ENCODE data around the gene OPRL1. TPM values are rescaled to one million over a fixed set of nuclear protein-coding genes. Genes with fewer than 3 reads are reported as not detected.

The OPRL1 gene
- total and polyA plus RNA-seq, 2 donors (not counting 1 experiment from before 2014, with no cell fraction given) = 0.49 to 4.1 TPM

DNA sequence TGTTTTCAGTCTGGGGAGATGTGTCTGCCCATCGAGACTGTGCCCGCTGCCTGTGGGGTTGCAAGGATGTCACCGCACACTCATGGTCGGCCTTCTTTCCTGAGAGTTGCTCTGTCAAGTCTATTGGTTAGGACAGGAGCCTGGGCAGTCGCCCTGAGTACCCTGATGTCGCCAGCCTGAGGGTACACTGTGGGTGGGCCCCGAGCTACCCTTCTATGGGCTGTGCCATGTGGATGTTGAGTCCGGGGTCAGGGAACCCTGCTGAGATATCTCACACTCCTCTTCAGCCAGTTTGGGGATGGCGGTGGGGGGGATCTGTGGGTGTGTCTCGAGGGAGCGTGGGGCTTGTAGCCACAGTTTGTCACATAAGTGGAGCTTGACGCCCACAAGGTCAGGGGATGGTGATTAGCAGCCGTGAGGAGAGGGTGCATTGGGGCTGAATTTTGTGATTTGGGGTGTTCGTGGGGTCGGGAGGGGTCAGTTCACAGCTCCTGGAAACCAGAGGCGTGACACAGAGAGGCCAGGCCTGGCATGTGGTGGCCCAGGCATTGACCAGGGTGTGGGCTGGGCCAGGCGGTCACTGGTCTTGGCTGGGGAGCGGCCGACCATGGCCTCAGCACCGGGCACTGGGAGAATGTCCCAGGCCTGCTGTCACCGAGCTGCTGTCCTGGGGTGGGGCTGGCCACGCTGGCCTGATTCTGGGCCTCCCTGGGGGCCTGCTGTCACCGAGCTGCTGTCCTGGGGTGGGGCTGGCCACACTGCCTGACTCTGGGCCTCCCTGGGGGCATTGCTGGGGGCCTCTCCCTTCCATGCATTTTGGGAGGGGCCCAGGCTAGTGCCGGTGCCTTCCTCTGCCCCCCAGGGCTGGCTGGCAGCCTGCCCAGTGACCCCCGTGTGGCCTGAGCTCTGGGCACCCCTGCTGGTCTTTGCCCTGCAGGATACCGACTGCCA, 29.1 kb downstream of the OPRL1 start:
- Histone ChIP-seq H3K4me1 (ENCODE audit: control insufficient read depth, extremely low read depth, insufficient read depth, low read length) (no peaks in the 10 kb centered on the region), H3K27me3 (ENCODE audit: control insufficient read depth, insufficient read depth, low read length) (peaks cover 3% of the 10 kb centered on the region), H3K4me2 (ENCODE audit: extremely low read depth, insufficient read depth, low read length) (no peak overlapping the region), H3K27ac (ENCODE audit: insufficient read depth, low read length) (no peak overlapping the region), H4K20me1 (ENCODE audit: control insufficient read depth, extremely low read depth, insufficient read depth, low read length) (no peaks in the 10 kb centered on the region), H3K9me3 (ENCODE audit: control insufficient read depth, insufficient read depth, low read depth, low read length) (no peaks in the 10 kb centered on the region), H2AFZ (ENCODE audit: low read length) (no peak overlapping the region), H3K4me3 (replicated peaks in 1 of 4; ENCODE audit: control extremely low read depth in 1 of 4, insufficient read depth in 1 of 4, low read depth in 3 of 4, low read length in 4 of 4) (no peak overlapping the region), H3K79me2 (ENCODE audit: control insufficient read depth, insufficient read depth, low read length) (no peaks in the 10 kb centered on the region), H3K9ac (ENCODE audit: insufficient read depth, low read length) (no peak overlapping the region), H3K36me3 (ENCODE audit: control insufficient read depth, insufficient read depth, low read length) (no peaks in the 10 kb centered on the region)
- DNase-seq (ENCODE audit: low read depth in 2 of 2) = no peak
- TF ChIP-seq EZH2 (IDR thresholded peaks at IDR 0.05; ENCODE audit: low read length, missing control alignments) = no peak
- TF ChIP-seq, protein P1, sequence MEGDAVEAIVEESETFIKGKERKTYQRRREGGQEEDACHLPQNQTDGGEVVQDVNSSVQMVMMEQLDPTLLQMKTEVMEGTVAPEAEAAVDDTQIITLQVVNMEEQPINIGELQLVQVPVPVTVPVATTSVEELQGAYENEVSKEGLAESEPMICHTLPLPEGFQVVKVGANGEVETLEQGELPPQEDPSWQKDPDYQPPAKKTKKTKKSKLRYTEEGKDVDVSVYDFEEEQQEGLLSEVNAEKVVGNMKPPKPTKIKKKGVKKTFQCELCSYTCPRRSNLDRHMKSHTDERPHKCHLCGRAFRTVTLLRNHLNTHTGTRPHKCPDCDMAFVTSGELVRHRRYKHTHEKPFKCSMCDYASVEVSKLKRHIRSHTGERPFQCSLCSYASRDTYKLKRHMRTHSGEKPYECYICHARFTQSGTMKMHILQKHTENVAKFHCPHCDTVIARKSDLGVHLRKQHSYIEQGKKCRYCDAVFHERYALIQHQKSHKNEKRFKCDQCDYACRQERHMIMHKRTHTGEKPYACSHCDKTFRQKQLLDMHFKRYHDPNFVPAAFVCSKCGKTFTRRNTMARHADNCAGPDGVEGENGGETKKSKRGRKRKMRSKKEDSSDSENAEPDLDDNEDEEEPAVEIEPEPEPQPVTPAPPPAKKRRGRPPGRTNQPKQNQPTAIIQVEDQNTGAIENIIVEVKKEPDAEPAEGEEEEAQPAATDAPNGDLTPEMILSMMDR (conservative IDR thresholded peaks at IDR 0.05 in 1 of 2, IDR thresholded peaks at IDR 0.05 in 1 of 2; ENCODE audit: low read depth in 1 of 2, low read length in 2 of 2) = no peak

GRCh38 chr20:64109831-64110391, 30.0 kb downstream of the OPRL1 start:
- no peaks in the 10 kb centered on the region for H4K20me1 ChIP-seq (ENCODE audit: control insufficient read depth, extremely low read depth, insufficient read depth, low read length)
- H3K4me3 ChIP-seq (replicated peaks in 1 of 4; ENCODE audit: control extremely low read depth in 1 of 4, insufficient read depth in 1 of 4, low read depth in 3 of 4, low read length in 4 of 4) = no peak overlapping the region
- H3K79me2 ChIP-seq (ENCODE audit: control insufficient read depth, insufficient read depth, low read length) = no peaks in the 10 kb centered on the region
- DNase-seq (ENCODE audit: low read depth in 2 of 2) = no peak
- TF ChIP-seq EZH2 (IDR thresholded peaks at IDR 0.05; ENCODE audit: low read length, missing control alignments) = no peak
- TF ChIP-seq, protein P1 (conservative IDR thresholded peaks at IDR 0.05 in 1 of 2, IDR thresholded peaks at IDR 0.05 in 1 of 2; ENCODE audit: low read depth in 1 of 2, low read length in 2 of 2) = no peak
- H3K36me3 ChIP-seq (ENCODE audit: control insufficient read depth, insufficient read depth, low read length) = no peaks in the 10 kb centered on the region
- no peak overlapping the region for H2AFZ ChIP-seq (ENCODE audit: low read length)
- no peak overlapping the region for H3K27ac ChIP-seq (ENCODE audit: insufficient read depth, low read length)
- H3K9ac ChIP-seq (ENCODE audit: insufficient read depth, low read length) = no peak overlapping the region
- H3K9me3 ChIP-seq (ENCODE audit: control insufficient read depth, insufficient read depth, low read depth, low read length) = no peaks in the 10 kb centered on the region
- peaks cover 3% of the 10 kb centered on the region for H3K27me3 ChIP-seq (ENCODE audit: control insufficient read depth, insufficient read depth, low read length)
- H3K4me1 ChIP-seq (ENCODE audit: control insufficient read depth, extremely low read depth, insufficient read depth, low read length) = no peaks in the 10 kb centered on the region
- no peak overlapping the region for H3K4me2 ChIP-seq (ENCODE audit: extremely low read depth, insufficient read depth, low read length)

- Histone ChIP-seq H4K20me1 (ENCODE audit: control insufficient read depth, extremely low read depth, insufficient read depth, low read length) (no peaks in the 10 kb centered on the region), H3K4me2 (ENCODE audit: extremely low read depth, insufficient read depth, low read length) (no peak overlapping the region), H3K9me3 (ENCODE audit: control insufficient read depth, insufficient read depth, low read depth, low read length) (no peaks in the 10 kb centered on the region), H3K4me3 (replicated peaks in 1 of 4; ENCODE audit: control extremely low read depth in 1 of 4, insufficient read depth in 1 of 4, low read depth in 3 of 4, low read length in 4 of 4) (no peak overlapping the region), H3K27me3 (ENCODE audit: control insufficient read depth, insufficient read depth, low read length) (peaks cover 3% of the 10 kb centered on the region), H2AFZ (ENCODE audit: low read length) (no peak overlapping the region), H3K9ac (ENCODE audit: insufficient read depth, low read length) (no peak overlapping the region), H3K4me1 (ENCODE audit: control insufficient read depth, extremely low read depth, insufficient read depth, low read length) (no peaks in the 10 kb centered on the region), H3K36me3 (ENCODE audit: control insufficient read depth, insufficient read depth, low read length) (no peaks in the 10 kb centered on the region), H3K27ac (ENCODE audit: insufficient read depth, low read length) (no peak overlapping the region), H3K79me2 (ENCODE audit: control insufficient read depth, insufficient read depth, low read length) (no peaks in the 10 kb centered on the region)
- no peak for DNase-seq (ENCODE audit: low read depth in 2 of 2)
- TF ChIP-seq EZH2 (IDR thresholded peaks at IDR 0.05; ENCODE audit: low read length, missing control alignments) = no peak
- TF ChIP-seq, protein P1 (conservative IDR thresholded peaks at IDR 0.05 in 1 of 2, IDR thresholded peaks at IDR 0.05 in 1 of 2; ENCODE audit: low read depth in 1 of 2, low read length in 2 of 2) = no peak
Observed at GRCh38 chr20:64110411-64111068, 30.7 kb downstream of the OPRL1 start.
